HL-60 (cell line): ENCODE data around the gene FGL2.

ENCODE experiments used
- POLR2AphosphoS5 ChIP-seq: IDR thresholded peaks from 2 replicates; pipeline ENCODE4 v1.6.1; 2012; ENCODE audit warnings: low read depth
- TF ChIP-seq, protein P1 (sequence below): IDR thresholded peaks from one replicate; pipeline ENCODE4 v1.5.1; 2011; ENCODE audit warnings: low read length, control low read depth, inconsistent platforms; ENCODE audit not compliant: insufficient read depth

DNA sequence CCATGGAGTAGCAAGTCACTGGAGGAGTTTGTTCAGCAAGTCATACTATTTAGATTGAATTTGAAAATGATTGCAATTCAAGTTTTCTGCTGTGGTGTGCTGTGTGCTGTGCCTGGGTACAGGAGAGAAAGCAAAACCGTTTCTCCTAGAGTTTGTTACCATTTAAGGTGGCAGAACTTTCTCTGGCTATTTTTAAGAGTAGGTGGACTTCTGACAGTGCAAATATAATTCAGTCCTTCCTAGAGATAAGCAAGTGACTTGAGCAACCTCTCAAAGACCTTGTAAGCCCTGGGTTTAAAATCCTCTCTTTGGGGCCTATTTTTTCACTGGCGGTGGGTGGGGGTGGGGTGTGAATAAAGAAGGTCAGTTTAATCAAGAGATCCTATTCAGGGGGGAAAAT, 42.9 kb upstream of the FGL2 start:
- TF ChIP-seq, protein P1, sequence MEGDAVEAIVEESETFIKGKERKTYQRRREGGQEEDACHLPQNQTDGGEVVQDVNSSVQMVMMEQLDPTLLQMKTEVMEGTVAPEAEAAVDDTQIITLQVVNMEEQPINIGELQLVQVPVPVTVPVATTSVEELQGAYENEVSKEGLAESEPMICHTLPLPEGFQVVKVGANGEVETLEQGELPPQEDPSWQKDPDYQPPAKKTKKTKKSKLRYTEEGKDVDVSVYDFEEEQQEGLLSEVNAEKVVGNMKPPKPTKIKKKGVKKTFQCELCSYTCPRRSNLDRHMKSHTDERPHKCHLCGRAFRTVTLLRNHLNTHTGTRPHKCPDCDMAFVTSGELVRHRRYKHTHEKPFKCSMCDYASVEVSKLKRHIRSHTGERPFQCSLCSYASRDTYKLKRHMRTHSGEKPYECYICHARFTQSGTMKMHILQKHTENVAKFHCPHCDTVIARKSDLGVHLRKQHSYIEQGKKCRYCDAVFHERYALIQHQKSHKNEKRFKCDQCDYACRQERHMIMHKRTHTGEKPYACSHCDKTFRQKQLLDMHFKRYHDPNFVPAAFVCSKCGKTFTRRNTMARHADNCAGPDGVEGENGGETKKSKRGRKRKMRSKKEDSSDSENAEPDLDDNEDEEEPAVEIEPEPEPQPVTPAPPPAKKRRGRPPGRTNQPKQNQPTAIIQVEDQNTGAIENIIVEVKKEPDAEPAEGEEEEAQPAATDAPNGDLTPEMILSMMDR: no peak
- no peak for TF ChIP-seq POLR2AphosphoS5
